ENCODE measurements around the gene SLC16A4.
"Not testable (repeated sequence)": the region's sequence is repeated elsewhere in the genome, so short reads cannot be mapped to it uniquely, and the experiment has no call there.

Gene SLC16A4

GRCh38 chr1:110390692-110391245 lies at the start of gene SLC16A4:
SLC16A4 (minus strand) TSS chr1:110391026; CDS start chr1:110389323, 1,703 bp downstream.
- DNase-seq: no peak

GRCh38 chr1:110439873-110440272 lies 49.0 kb upstream of the SLC16A4 start:
- not testable (repeated sequence) for DNase-seq

DNA sequence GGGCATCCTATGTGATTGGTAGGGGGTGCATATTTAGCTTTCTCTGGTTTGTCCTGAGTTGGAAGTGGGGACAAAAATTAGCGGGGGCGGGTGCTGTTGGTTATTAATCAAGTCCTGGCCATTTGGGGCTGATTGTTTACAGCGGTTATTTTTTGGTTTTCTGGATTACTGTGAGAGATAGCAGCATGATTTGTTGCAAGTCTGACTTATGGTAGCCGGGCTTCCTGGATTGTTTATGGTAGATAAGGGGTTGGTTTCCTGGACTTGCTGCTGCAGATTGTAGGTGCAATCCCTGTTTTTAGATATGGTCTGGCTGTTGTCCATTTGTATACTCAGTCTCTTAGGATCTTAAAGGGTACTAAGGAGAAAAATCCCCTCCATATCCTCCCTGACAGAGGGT lies 48.1 kb upstream of the SLC16A4 start:
- no peak for DNase-seq

DNA sequence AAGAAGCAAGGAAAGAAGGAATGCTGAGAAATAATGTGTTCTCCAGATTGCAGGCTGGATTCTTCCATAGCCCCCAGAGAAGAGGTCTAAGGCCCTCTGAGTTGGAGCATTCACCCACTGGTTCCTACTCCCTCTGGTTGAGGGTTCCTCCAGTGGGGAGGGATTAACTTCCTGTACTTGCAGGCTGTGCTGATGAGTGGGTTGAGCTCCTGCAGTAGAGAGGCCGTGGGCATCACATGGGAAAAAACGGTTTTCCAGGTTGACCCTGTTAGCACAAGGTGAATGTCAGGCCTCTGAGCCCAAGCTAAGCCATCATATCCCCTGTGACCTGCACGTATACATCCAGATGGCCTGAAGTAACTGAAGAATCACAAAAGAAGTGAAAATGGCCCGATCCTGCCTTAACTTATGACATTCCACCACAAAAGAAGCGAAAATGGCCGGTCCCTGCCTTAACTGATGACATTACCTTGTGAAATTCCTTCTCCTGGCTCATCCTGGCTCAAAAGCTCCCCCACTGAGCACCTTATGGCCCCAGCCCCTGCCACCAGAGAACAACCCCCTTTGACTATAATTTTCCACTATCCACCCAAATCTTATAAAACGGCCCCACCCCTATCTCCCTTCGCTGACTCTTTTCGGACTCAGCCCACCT lies 46.9 kb upstream of the SLC16A4 start:
- not testable (repeated sequence) for DNase-seq

DNA sequence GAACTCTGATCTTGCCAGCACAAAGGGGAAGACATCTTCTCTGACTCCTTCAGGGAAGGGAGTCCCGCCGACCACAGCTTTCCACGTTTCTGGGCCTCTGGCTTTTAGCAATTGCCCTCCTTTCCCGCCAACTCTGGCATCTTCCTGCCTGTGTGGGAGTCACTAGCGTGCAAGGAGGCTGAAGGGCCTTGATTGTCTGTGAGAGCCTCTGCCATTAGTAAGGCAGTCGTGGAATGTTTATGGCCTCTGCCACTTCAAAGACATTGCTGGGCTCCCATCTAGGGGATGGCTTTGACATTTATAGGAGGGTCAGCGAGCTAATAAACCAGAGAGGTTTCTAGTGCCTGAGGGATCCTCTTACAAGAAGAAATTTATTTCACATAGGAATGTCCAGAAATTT lies 45.8 kb upstream of the SLC16A4 start:
- no peak for DNase-seq

GRCh38 chr1:110434946-110435345 lies 44.1 kb upstream of the SLC16A4 start:
- no peak for DNase-seq

DNA sequence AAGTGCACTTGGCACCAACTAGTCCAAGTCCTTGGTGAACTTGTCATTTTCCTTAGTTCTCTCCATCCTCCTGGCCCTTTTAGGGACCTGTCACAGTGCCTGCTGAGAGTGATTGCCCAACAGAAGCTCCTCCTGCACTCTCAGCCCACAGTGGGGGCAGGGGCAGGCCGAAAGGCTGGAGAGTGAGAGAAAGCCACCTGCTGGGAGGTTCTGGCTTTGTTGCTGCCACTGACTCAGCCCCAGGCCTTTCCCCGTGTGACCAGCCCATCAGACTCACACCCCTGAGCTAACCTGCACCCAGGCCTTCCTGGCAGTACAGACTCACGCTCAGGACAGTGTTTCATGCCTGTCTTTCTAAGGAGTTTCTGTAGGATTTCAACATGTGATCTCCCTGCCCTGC lies 43.0 kb upstream of the SLC16A4 start:
- DNase-seq: no peak

DNA sequence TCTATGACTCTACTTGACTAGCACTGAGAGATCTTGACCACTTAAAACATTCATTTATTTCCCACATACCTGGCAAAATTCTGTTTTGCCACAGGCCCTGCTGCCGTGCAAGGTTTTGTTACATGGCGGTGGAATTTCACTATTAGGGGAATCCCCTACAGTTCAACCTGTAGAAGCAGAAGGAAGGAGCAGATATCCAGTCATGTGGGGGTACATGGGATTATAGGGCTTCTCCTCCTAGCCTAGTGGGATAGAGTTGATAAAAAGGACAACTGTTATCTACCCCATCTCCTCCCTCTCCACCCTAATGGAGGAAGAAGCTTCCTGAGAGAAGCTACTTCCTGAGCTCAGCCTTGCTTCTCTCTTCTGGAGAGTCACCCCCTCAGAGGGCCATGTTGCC lies 42.4 kb upstream of the SLC16A4 start:
- no peak for DNase-seq

DNA sequence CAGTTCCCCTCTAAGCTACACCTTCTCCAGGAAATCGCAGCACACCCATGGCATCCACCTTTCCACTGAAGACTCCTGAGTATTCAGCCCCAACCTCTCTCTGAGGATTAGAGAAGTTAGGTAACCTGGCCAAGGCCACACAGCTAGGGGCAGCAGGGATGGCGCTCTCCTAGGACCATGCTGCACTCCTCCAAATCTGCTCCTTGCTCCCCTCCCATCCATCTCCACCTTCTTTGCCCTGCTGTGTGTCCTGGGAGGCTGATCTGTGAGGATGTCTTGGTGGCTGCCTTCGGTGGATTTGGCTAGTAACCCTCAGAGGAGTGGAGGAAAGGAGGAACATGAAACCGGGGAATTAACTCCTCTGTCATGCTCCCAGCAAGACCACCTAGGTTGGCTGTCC lies 40.1 kb upstream of the SLC16A4 start:
- DNase-seq: no peak

- DNase-seq: no peak
Measured at GRCh38 chr1:110430366-110430765, 39.5 kb upstream of the SLC16A4 start.

DNA sequence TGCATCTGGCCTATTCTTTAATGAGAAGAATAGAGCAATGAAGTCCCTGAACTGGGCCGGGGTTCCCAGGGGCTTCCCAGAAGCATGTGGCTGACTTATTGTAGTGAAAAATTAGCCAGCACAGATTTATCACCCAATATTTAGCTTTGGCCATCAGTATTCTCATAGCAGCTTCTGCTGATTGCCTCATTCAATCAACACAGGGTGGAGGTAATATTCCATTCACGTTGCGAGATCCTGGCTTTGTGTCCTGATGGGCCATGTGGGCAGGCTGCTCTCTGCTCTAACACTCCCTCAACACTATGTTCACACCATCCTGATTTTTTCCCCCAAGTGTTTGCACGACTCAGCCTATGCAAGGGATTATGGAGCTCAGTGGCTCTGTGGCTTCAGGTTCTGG lies 38.1 kb upstream of the SLC16A4 start:
- no peak for DNase-seq

- DNase-seq: no peak
Measured at GRCh38 chr1:110426854-110427253, 36.0 kb upstream of the SLC16A4 start.

DNA sequence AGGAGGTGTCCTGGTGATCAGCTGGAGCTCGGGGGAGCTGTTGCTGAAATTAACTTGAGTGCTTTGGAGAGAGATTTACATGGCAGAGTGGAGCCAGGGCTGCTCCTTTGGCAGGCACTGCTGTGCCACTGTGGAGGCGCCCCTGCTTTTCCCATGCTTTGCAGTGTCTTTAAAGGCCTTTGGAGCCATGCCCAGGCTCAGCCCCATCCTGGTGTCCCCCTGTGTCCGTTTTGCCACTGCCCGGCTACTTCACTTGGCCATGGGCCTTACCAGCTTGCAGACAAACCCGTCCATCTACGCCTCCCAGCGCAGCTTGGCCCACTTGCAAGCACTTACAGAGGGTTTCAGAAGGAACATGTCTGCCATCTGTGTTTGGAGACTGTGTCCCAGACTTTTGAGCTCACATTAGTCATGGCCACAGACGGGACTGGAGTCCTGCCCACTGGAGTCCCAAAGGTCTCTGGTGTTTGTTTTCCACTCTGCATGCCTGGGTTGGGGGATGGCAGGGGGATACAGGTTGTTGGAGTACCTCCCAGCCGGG lies 34.9 kb upstream of the SLC16A4 start:
- no peak for DNase-seq

GRCh38 chr1:110424699-110425611 lies 34.1 kb upstream of the SLC16A4 start:
- no peak for DNase-seq

DNA sequence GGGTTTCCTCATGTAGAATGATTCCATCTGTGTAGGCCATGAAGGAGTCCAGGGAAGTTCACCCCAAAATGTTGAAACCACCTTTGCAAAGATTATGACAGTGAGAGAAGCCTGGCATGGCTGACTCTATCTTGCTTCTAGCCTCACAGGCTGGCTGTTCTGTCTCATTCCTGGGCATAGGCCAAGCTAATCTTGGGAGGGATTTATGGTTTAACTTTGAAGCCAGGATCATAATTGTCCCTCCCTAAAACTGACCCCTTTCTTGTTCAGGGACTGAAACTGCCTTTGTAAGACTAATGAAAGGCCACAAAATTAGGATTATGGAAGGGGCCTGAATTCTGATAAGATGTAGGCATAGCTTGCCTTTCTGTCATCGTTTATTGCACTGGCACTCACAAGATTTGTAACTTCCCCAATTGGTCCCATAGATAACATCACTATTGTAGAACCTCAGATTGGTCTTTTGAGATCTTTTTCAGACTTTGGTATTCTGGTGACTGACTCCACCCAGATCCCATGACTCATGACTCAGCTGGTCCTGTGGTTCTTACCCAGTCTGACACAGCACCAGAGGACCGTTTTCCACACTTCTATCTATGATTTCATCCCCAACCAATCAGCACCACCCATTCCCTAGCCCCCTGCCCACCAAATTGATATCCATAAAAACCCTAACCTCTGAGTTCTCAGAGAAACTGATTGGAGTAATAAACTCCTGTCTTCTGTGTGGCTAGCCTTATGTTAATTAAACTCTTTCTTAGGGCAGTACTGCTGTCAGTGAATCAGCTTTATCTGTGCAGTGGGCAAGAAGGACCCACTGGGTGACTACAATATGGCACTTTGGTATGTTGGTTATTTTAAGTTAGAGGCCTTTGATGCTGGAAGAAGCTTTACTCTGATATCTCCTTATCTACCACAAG lies 30.3 kb upstream of the SLC16A4 start:
- peak; percentile 35 for DNase-seq

GRCh38 chr1:110420023-110420662 lies 29.3 kb upstream of the SLC16A4 start:
- DNase-seq: no peak

- DNase-seq: no peak
Measured at GRCh38 chr1:110418729-110419128, 27.9 kb upstream of the SLC16A4 start.

- not testable (repeated sequence) for DNase-seq
Measured at GRCh38 chr1:110413045-110413444, 22.2 kb upstream of the SLC16A4 start.

- peak; percentile 68 for DNase-seq
Measured at GRCh38 chr1:110412576-110412975, 21.8 kb upstream of the SLC16A4 start.

- no peak for DNase-seq
Measured at GRCh38 chr1:110411173-110411735, 20.4 kb upstream of the SLC16A4 start.

- no peak for DNase-seq
Measured at GRCh38 chr1:110409316-110409715, 18.5 kb upstream of the SLC16A4 start.

- DNase-seq: no peak
Measured at GRCh38 chr1:110408488-110408887, 17.7 kb upstream of the SLC16A4 start.

All from activated CD4-positive, alpha-beta T cell treated with anti-CD3 and anti-CD28 coated beads, Interleukin-2, amount 50 U/mL, for 16 hours (primary cell).